HG03097 (cell line): Measurements from ENCODE around the gene ABCG2.
"Not testable (repeated sequence)": the region's sequence is repeated elsewhere in the genome, so short reads cannot be mapped to it uniquely, and the experiment has no call there.

Experiments
- ATAC-seq: cut with Tn5 transposase; IDR thresholded peaks from one replicate; pipeline ENCODE4 v1.9.1; 2021; ENCODE audit not compliant: unreplicated experiment, low FRiP score

Gene ABCG2

GRCh38 chr4:88119943-88120342, 38.5 kb downstream of the ABCG2 start:
- no peak for ATAC-seq

- no peak for ATAC-seq
Observed at GRCh38 chr4:88115587-88115986, 42.9 kb downstream of the ABCG2 start.

- ATAC-seq, result no peak
Observed at GRCh38 chr4:88112856-88113255, 45.6 kb downstream of the ABCG2 start.

- ATAC-seq, result no peak
Observed at GRCh38 chr4:88110826-88111225, 47.6 kb downstream of the ABCG2 start.

- ATAC-seq, result no peak
Observed at GRCh38 chr4:88109123-88109881, 49.1 kb downstream of the ABCG2 start.

GRCh38 chr4:88108747-88109122, 49.7 kb downstream of the ABCG2 start:
- ATAC-seq, result no peak

- ATAC-seq, result not testable (repeated sequence)
Observed at GRCh38 chr4:88108108-88108465, 50.4 kb downstream of the ABCG2 start.

- ATAC-seq, result no peak
Observed at GRCh38 chr4:88107406-88108107, 50.9 kb downstream of the ABCG2 start.

GRCh38 chr4:88106205-88106604, 52.2 kb downstream of the ABCG2 start:
- ATAC-seq, result no peak

GRCh38 chr4:88104902-88105610, 53.4 kb downstream of the ABCG2 start:
- ATAC-seq, result no peak

GRCh38 chr4:88102026-88102425, 56.4 kb downstream of the ABCG2 start:
- no peak for ATAC-seq

GRCh38 chr4:88101165-88101564, 57.3 kb downstream of the ABCG2 start:
- no peak for ATAC-seq

- ATAC-seq, result no peak
Observed at GRCh38 chr4:88098993-88099752, 59.3 kb downstream of the ABCG2 start.

- ATAC-seq, result no peak
Observed at GRCh38 chr4:88097781-88098180, 60.7 kb downstream of the ABCG2 start.

- no peak for ATAC-seq
Observed at GRCh38 chr4:88097301-88097700, 61.1 kb downstream of the ABCG2 start.

GRCh38 chr4:88093874-88094273, 64.6 kb downstream of the ABCG2 start:
- no peak for ATAC-seq

- no peak for ATAC-seq
Observed at GRCh38 chr4:88091378-88091777, 67.1 kb downstream of the ABCG2 start.

- ATAC-seq, result no peak
Observed at GRCh38 chr4:88090898-88091297, 67.5 kb downstream of the ABCG2 start.

GRCh38 chr4:88087004-88087403, 71.4 kb downstream of the ABCG2 start:
- ATAC-seq, result no peak

- no peak for ATAC-seq
Observed at GRCh38 chr4:88080626-88081025, 77.8 kb downstream of the ABCG2 start.

- ATAC-seq, result no peak
Observed at GRCh38 chr4:88078579-88078978, 79.9 kb downstream of the ABCG2 start.
